Activated T-cell treated with anti-CD3 and anti-CD28 coated beads for 1 hour (primary cell): ENCODE data around the gene SEZ6L2.
A peak's percentile ranks its signal among the peaks of the same experiment; 100 is the strongest.
"Not testable (repeated sequence)": the region's sequence is repeated elsewhere in the genome, so short reads cannot be mapped to it uniquely, and the experiment has no call there.

Source experiments
- DNase-seq: peaks from one replicate; pipeline ENCODE4 v3.0.0-alpha.2; 2020; ENCODE audit warnings: low read depth

The SEZ6L2 gene

GRCh38 chr16:29881050-29881449, 18.3 kb downstream of the SEZ6L2 start:
- DNase-seq: no peak

- DNase-seq: no peak
Measured at GRCh38 chr16:29878172-29878571, 21.2 kb downstream of the SEZ6L2 start.

DNA sequence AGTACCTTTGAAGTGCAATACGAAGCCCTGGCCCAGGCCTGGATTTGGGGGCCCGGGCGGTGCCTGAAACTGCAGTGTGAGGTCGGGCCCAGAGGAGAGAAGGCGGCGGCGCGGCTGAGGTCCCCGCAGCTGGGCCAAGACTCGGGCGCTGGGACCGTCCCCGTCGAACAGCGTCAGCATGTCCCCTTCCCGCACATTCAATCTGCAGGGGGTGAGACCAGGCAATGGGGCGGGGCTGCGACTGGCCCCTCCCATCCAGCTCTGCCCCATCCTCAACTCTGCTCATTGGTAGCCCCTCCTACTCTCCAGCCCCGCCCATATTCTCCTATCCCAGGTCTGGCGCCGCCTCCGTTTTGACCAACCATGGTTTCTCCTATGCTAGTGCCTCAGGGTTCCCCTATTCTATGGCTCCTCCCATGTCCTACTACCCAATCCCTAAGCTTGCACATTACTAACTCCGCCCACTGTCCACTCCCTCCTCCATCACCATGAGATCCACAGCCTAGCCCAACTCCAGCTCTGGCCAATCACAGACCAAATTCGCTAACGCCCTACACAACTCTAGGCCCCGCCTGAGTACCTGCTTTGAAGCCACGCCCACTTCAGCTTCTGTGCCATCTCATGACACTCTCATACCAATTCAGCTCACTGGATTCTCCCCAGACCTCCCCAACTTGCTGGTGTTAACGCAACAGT, 21.9 kb downstream of the SEZ6L2 start:
- DNase-seq: no peak

DNA sequence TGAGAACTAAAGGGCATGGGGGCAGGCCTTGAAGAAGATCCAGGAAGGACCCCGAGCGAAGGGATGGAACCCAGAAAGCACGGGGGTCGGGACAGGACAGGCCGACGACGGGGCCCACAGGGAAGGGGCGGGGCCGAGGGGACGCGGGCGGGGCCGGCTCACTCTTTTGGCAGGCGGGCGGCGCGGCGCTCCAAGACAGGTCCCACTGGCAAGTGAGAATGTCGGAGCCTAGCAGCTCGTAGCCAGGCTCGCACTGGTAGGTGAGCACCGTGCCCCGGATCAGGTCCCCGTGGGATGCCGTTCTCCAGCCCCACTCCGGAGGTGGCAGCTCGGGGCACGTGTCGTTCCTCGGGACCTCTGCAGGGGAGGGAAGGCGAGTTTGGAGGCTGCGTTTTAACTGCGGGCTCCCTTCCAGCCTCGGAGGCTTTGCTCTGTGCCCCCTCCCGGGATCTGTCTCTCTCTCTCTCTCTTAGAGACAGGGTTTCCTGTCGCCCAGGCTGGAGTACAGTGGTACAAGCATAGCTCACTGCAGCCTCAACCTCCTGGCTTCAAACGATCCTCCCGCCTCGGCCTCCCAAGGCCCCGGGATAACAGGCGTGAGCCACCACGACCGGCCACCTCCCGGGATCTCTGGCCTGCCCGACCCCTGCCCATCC, 22.6 kb downstream of the SEZ6L2 start:
- DNase-seq: peak; percentile 22

GRCh38 chr16:29876217-29876593, 23.1 kb downstream of the SEZ6L2 start:
- no peak for DNase-seq

DNA sequence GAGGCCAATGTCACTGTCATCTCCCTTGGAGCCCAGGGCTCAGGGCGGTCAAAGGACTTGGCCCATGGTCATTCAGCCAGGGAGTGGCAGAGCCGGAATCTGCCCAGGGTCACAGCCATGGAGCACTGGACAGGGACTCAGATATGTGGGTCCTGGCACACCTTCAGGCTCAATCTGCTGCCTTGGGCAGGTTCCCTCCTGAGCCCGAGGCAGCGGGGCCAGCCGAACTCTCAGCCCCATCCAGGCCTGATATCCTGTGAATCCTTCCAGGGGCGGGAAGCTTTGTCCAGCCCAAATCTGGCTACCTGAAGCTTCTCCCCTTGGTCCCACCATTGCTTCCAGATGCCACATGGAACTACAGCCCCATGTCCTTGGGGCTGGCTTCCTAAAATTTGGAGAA, 24.1 kb downstream of the SEZ6L2 start:
- no peak for DNase-seq

GRCh38 chr16:29873319-29873718, 26.0 kb downstream of the SEZ6L2 start:
- DNase-seq: no peak

GRCh38 chr16:29871822-29872546, 27.4 kb downstream of the SEZ6L2 start:
- DNase-seq: no peak

- DNase-seq: not testable (repeated sequence)
Measured at GRCh38 chr16:29869067-29869466, 30.3 kb downstream of the SEZ6L2 start.

DNA sequence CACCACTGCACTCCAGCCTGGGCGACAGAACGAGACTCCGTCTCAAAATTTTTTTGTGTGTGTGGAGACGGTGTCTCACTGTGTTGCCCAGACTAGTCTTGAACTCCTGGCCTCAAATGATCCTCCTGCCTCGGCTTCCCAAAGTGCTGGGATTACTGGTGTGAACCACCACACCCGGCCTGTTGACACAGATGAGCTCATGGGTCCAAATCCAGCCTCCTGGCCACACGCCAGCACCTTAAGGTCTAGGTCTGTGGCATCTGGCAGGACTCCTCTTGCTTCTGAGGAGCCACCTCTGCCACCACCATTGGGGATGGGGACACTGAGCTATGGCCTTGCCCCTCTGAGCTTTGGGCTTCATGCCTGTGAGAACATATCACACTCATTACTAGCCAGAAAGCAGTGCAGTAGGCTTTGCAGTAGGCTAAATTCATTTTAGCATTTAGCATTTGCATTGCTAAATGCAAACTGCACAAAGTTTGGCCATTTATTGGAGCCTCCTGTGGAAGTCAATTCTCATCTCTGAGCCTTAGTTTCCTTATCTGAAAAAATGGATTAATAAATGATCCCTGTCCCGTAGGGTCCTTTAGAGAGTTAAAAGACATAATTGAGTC, 30.8 kb downstream of the SEZ6L2 start:
- no peak for DNase-seq

DNA sequence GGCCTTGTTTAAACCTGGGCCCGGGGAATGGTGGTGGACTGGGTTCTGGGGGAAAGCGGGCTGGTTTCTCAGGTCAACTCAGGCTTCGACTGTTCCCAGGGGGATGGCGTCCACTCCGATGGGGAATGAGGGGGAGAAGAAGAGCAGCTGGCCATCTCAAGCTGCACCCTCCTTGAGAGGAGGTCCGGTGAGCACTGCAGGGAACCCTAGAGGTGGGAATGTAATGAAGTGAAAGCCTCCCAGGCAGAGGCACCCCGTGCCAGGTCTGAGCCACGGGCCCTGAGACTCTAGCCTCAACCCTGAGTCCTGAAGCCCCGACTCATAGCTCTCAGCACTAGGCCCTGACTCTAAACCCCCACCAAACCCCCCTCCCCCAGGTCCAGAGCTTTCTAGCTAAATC, 35.1 kb downstream of the SEZ6L2 start:
- no peak for DNase-seq

GRCh38 chr16:29863669-29863984, 35.7 kb downstream of the SEZ6L2 start:
- no peak for DNase-seq

DNA sequence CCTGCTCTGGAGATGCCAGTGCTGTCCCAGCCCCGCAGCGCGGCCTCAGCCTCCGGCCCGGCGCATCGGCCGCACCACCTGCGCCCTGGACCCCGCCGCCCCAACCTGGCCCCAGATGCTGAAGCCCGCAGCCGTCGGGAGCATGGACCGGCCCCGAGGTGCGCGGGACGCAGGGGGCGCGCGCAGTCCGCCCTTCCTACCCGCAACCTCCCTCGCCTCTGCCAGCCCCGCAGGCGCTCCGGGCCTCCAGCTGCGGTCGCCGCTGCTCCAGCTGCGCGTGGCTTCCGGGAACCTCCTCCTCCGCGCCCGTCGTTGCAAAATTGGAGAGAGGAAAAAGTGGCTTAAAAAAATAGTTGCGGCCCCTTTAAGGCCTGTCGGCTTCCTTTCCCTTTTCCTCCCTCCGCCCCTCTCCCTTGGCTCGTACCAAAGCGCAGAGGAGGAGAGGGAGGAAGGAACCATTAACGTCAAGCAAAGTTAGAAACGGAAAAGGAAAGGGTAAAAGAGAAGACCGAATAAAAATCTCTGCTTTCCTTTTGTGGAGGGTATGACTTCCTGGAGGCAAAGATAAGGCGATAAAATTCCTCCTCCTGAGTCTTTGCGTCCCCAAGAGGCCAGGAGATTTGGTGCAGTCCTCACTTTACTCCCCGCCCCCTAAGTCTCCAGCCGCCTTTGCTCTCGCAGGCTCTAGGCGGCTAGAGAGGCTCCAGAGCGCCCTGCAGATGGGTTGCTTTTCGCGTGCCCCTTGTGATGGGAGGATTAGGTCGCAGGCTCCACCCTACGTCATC, 36.3 kb downstream of the SEZ6L2 start, which contains the start of gene CDIPT:
Gene CDIPT (minus strand): TSS at position 343 of the 785 bp plus-strand sequence. CDS start 369 bp downstream, outside the sequence.
- DNase-seq: peak; percentile 88

DNA sequence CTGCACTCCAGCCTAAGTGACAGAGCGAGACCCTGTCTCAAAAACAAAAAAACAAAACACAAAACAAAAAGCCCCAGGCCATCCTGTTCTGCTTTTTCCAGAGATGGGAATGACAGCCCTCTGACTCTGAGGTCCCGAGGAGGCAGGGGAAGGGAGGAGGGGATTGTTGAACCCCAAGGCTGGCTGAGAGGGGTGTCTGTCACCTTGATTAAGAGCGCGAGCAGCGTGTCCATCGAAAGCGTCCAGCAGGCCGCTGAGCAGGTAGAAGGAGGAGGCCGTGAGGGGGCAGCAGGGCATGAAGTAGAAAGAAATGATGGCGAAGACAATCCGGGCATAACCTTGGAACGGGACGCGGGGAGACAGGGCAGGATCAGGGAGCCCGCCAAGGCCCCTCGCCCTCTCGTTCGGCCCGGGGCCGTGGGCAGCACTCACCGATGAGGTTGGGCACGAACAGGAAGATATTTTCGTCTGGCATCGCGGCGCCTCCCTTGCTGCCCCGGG, 36.9 kb downstream of the SEZ6L2 start:
- DNase-seq: no peak

- no peak for DNase-seq
Measured at GRCh38 chr16:29860218-29860617, 39.1 kb downstream of the SEZ6L2 start.

DNA sequence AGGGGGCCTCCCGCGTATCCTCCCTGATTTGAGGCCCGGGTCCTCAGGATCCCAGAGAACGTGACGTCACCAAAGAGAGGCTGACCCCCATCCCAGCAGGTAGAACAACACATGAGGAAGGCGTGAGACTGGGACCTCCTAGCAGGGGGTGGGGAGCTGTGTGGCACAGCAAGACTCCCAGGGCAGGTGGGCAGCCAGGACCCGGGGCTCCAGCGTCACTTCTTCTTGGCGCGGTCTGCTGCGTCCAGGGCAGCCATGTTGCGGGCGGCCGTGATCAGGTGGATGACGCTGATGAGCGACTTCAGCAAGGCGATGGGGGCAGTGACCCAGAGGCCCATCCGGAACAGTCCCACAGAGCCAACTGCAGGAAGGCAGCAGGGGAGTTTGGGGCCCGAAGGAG, 40.4 kb downstream of the SEZ6L2 start:
- no peak for DNase-seq

- DNase-seq: no peak
Measured at GRCh38 chr16:29858149-29858849, 41.1 kb downstream of the SEZ6L2 start.

DNA sequence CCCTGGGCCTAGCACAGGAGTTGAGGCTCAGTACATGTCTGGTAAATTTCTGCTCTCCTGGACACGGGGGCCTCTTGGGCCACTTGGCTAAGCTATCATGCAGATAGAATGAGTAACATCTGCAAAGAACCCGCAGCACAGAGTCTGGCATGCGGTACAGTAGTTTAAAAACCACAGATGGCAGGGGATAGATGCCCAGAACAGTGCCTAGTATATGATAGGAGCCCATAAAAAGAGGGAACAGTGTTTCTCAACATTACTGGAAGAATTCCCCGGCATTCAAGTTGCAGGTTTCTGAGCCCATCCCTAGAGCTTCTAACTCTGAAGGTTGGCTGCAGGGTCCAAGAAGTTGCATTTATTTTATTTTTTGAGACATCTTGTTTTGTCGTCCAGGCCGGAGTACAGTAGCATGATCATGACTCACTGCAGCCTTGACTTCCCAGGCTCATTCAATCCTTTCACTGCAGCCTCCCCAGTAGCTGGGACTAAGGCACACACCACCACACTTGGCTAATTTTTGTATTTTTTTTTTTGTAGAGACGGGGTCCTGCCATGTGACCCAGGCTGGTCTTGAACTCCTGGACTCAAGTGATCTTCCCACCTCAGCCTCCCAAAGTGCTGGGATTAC, 42.1 kb downstream of the SEZ6L2 start:
- DNase-seq: no peak

DNA sequence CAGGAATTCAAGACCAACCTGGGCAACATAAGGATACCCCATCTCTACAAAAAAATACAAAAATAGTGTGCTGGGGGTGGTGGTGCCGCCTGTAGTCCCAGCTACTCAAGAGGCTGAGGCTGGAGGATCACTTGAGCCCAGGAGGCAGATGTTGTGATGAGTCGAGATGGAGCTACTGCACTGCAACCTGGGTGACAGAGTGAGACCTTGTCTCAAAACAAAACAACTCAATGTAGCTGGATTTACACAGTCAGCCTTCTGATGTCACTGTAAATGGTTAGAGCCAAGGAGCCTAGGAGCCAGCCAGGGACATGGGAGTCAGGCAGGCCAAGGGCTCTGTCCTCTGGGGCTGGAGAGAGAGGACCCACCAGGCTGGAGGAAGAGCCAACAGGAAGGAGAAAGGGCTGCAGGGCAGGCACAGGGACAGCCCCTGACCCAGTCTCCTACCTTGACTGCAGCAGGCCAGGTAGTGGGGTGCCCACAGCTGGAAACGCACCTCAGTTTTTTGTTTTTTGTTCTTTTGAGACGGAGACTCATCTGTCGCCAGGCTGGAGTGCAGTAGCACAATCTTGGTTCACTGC, 44.7 kb downstream of the SEZ6L2 start:
- DNase-seq: no peak

DNA sequence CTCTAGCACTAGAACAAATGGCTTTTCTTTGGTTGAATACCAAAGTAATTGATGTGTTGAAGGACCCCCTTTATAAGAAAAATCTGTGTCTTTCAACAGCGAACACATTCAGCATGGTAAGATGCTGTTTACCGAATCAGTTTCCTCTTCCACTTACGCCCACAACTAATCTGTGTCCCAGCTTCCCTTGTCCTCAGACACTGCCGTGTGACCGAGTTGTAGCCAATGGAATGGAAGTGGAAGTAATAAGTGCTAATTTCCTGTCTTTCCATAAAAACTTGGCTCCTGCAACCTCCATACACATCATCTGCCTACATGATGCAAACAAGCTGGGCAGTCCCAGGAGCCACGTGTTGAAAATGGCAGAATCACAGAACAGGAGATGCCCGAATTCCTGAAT, 46.7 kb downstream of the SEZ6L2 start:
- DNase-seq: no peak
